Measurements from ENCODE around the gene CSMD2. TPM values are rescaled to one million over a fixed set of nuclear protein-coding genes. Genes with fewer than 3 reads are reported as not detected.
A peak's percentile ranks its signal among the peaks of the same experiment; 100 is the strongest.

CSMD2 gene
- total RNA-seq, 2 donors from 2014 or later: 2.8 to 3.0 TPM

GRCh38 chr1:33488624-33489023 is 676.4 kb downstream of the CSMD2 start:
- DNase-seq (ENCODE audit: low spot score): no peak
- H3K9me3 ChIP-seq: no peaks in the 10 kb centered on the region

GRCh38 chr1:33482412-33482811 is 682.6 kb downstream of the CSMD2 start:
- ATAC-seq (ENCODE audit: insufficient number of reproducible peaks, low FRiP score, low read depth) (no peak), DNase-seq (ENCODE audit: low spot score) (no peak)
- H3K4me3 ChIP-seq: no peak overlapping the region
- no peaks in the 10 kb centered on the region for H3K36me3 ChIP-seq
- no peaks in the 10 kb centered on the region for H3K4me1 ChIP-seq (ENCODE audit: control insufficient read depth in 1 of 2, low read depth in 2 of 2)
- H3K27me3 ChIP-seq (replicated peaks; ENCODE audit: insufficient read depth): no peaks in the 10 kb centered on the region
- no peak for TF ChIP-seq CTCF (IDR thresholded peaks at IDR 0.05)
- H3K9me3 ChIP-seq: no peaks in the 10 kb centered on the region
- no peak overlapping the region for H3K27ac ChIP-seq

More at GRCh38 chr1:33488624-33489023, 676.4 kb downstream of the CSMD2 start:
- ATAC-seq (ENCODE audit: insufficient number of reproducible peaks, low FRiP score, low read depth): no peak
- Histone ChIP-seq H3K4me1 (ENCODE audit: control insufficient read depth in 1 of 2, low read depth in 2 of 2) (no peaks in the 10 kb centered on the region), H3K27ac (no peak overlapping the region), H3K36me3 (peaks cover 44% of the 10 kb centered on the region), H3K27me3 (replicated peaks; ENCODE audit: insufficient read depth) (no peaks in the 10 kb centered on the region), H3K4me3 (no peak overlapping the region)
- TF ChIP-seq CTCF (IDR thresholded peaks at IDR 0.05): no peak

- Histone ChIP-seq H3K36me3 (no peaks in the 10 kb centered on the region), H3K27me3 (replicated peaks; ENCODE audit: insufficient read depth) (no peaks in the 10 kb centered on the region), H3K4me1 (ENCODE audit: control insufficient read depth in 1 of 2, low read depth in 2 of 2) (peaks cover 10 to 26% of the 10 kb centered on the region in 2 donors), H3K4me3 (no peak overlapping the region), H3K27ac (no peak overlapping the region), H3K9me3 (no peaks in the 10 kb centered on the region)
- DNase-seq (ENCODE audit: low spot score) (no peak), ATAC-seq (ENCODE audit: insufficient number of reproducible peaks, low FRiP score, low read depth) (no peak)
- TF ChIP-seq CTCF (IDR thresholded peaks at IDR 0.05): no peak
Measured at GRCh38 chr1:33477451-33477850, 687.6 kb downstream of the CSMD2 start.

- no peaks in the 10 kb centered on the region for H3K27me3 ChIP-seq (replicated peaks; ENCODE audit: insufficient read depth)
- DNase-seq (ENCODE audit: low spot score) (no peak), ATAC-seq (ENCODE audit: insufficient number of reproducible peaks, low FRiP score, low read depth) (peak; percentile 10)
- TF ChIP-seq CTCF (IDR thresholded peaks at IDR 0.05): no peak
- H3K36me3 ChIP-seq: no peaks in the 10 kb centered on the region
- H3K4me1 ChIP-seq (ENCODE audit: control insufficient read depth in 1 of 2, low read depth in 2 of 2): peaks cover 10 to 43% of the 10 kb centered on the region in 2 donors
- H3K4me3 ChIP-seq: peak overlapping the region; percentile 79
- no peaks in the 10 kb centered on the region for H3K9me3 ChIP-seq
- peak overlapping the region; percentile 72 to 84 for H3K27ac ChIP-seq
Measured at GRCh38 chr1:33473900-33474299, 691.1 kb downstream of the CSMD2 start.

GRCh38 chr1:33472269-33472980 is 692.6 kb downstream of the CSMD2 start, which contains the start of gene ZSCAN20:
Gene ZSCAN20 (plus strand): TSS chr1:33472645. CDS start chr1:33479289, 6,644 bp downstream.
- Histone ChIP-seq H3K27ac (peak within 1 kb of the TSS; percentile 72 to 84), H3K36me3 (no peaks in the 10 kb centered on the region), H3K27me3 (replicated peaks; ENCODE audit: insufficient read depth) (no peaks in the 10 kb centered on the region), H3K4me1 (ENCODE audit: control insufficient read depth in 1 of 2, low read depth in 2 of 2) (peaks cover 10 to 49% of the 10 kb centered on the region in 2 donors), H3K9me3 (no peaks in the 10 kb centered on the region), H3K4me3 (peak within 1 kb of the TSS; percentile 79)
- DNase-seq (ENCODE audit: low spot score) (peak; percentile 91), ATAC-seq (ENCODE audit: insufficient number of reproducible peaks, low FRiP score, low read depth) (peak; percentile 89)
- no peak for TF ChIP-seq CTCF (IDR thresholded peaks at IDR 0.05)

All from thoracic aorta (tissue), 2 donors.